HG03442 (cell line): Measurements from ENCODE around the gene CFAP299.
"Not testable (repeated sequence)": the region's sequence is repeated elsewhere in the genome, so short reads cannot be mapped to it uniquely, and the experiment has no call there.

ENCODE experiments used
- ATAC-seq: cut with Tn5 transposase; IDR thresholded peaks from one replicate; pipeline ENCODE4 v1.9.1; 2021; ENCODE audit warnings: mild to moderate bottlenecking, moderate library complexity; ENCODE audit not compliant: unreplicated experiment

The CFAP299 gene

DNA sequence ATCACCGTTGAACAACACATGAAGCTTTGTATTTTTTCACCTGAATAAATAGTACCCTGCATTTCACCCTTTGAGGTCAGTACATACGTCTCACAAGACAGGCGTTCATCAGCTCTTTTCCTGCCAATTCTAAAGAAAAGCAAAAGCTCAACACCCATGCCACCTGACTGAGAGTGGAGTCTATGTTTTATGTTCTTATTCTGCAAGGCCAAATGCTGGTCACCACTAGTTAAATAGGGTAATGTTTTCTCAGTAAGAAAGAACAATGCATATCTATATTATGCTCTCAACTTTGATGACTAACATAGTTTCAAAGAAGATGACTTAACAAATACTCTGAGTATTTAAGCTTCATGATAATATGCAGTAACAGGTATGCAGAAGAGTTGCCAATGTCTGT lies 358.6 kb downstream of the CFAP299 start:
- ATAC-seq, result no peak

DNA sequence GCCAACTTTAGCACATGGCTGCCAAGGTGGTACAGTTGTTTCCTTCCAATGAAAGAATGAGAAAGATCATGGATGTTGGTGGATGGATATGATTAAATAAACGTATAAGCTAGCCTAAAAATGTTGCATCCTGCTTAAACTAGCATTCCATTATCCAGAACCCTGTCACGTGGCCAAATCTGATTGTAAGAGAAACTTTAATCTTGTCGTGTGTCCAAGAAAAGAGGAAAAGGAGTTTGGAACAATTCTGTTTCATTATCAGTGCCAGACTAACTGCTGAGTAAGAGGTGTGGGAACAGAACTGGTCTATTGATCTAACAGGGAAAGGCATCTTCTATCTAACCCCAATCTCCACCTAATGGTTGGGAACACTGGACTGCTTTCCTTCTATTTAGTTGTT lies 369.8 kb downstream of the CFAP299 start:
- ATAC-seq, result no peak

GRCh38 chr4:80709082-80709869 lies 373.7 kb downstream of the CFAP299 start:
- no peak for ATAC-seq

DNA sequence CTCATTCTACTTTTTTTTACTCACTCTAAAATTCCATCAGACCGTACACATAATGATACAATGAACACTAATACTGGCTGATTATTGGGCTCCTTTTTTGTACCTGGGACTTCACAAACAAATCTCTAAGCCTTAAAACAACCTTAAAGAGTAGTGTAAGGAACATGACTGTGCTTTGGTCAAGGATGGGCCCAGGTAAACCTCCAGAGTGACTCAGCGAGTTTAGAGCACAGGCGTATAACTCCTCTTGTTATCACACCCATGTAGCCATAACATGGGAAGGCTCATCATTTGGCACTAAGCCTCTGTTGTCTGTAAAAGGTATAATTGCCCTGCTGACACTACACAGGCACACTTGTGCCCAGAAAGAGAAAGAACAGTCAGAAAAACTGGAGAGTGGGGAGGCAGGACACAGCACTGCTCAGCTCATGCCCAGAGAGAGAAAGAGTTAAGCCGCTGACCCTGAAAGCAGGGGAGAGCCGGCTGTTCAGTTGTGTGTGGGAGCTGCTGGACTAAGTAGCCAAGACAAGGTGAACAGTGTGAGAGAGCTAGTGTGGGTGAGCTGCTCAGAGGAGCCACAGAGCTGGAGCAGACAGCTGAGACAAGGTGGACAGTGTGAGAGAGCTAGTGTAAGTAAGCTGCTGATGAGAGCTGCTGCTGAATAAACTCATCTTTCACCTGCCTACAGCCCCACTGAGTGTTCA lies 375.4 kb downstream of the CFAP299 start:
- no peak for ATAC-seq

- ATAC-seq, result no peak
Measured at GRCh38 chr4:80711956-80712355, 376.4 kb downstream of the CFAP299 start.

DNA sequence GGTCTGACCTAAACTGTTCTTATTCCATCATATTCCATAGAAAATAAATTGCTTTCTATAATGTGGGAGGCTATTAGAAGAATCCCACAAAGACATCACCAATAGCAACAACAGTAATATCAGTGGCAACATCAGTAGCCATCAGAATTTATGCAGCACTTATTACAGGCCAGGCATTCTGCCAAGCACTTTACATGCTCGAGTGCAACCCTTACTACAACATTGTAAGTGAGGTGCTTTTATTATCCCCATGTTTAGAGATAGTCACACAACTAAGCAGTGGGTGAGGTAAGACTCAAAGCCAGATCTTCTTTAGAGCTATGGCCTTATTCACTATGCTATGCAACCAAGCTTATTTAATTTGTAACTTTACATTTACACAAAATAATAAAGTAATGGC lies 377.9 kb downstream of the CFAP299 start:
- ATAC-seq, result no peak

DNA sequence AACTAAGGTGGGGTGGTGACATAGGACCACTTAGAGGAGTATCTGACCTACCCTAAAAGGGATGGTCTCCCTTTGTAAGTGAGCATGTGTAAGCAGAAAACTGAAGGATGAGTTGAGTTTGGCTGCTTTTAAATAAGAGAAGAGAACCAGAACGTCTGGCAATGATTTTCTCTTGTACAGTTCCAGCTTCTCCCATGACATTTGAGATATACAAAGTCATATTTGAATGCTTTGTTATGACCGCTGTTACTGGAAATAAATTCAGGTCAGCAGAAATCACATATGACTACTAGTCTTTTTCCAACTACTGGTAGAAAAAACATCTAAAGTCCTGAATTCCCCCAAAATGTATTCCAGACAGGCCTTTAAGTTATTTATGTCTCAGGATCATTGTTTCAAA lies 381.7 kb downstream of the CFAP299 start:
- ATAC-seq, result no peak

DNA sequence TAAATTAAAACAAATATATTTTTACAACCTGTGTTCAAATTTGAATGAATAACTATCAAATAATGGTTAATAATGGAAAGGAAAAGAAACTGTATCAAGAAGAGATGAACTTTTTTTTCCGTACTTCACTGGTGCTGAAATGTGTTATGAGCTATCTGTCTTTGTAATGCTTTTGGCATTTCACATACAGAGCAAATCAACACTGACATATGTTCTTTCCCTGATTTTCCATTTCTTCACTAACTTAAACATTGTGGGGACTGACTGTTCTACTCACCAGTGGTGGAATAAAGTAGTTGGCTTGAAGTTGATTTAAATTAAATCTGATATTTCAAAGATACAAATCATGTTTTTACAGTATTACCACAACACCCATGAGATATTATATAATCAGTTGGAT lies 390.9 kb downstream of the CFAP299 start:
- ATAC-seq, result no peak

GRCh38 chr4:80730158-80730557 lies 394.6 kb downstream of the CFAP299 start:
- no peak for ATAC-seq

- ATAC-seq, result no peak
Measured at GRCh38 chr4:80731436-80731835, 395.9 kb downstream of the CFAP299 start.

- no peak for ATAC-seq
Measured at GRCh38 chr4:80732010-80732409, 396.5 kb downstream of the CFAP299 start.

DNA sequence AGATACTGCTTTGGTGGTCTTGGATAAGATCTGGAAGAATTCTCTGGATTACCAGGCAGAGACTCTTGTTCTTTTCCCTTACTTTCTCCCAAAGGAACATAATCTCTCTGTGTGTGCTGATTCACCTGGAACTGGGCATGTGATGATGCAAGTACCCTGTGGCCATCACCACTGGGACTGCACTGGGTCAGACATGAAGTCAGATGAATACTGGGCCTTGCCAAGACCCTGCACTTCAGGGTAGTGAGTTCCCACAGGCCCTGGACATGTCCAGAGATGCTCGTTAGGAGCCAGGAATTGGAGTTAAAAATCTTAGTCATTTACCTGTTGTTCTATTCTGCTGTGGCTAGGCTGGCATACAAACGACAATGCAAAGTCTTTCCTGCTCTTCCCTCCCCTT lies 404.8 kb downstream of the CFAP299 start:
- no peak for ATAC-seq

DNA sequence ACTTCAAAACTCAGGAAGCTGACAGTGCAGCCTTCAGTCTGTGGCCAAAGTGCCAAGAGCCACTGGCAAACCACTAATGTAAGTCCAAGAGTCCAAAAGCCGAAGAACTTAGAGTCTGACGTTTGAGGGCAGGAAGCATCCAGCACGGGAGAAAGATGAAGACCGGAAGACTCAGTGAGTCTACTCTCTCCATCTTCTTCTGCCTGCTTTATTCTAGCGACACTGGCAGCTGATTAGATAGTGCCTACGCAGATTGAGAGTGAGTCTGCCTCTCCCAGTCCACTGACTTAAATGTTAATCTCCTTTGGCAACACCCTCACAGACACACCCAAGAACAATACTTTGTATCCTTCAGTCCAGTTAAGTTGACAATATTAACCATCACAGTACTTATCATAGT lies 414.0 kb downstream of the CFAP299 start:
- not testable (repeated sequence) for ATAC-seq

GRCh38 chr4:80751200-80751599 lies 415.7 kb downstream of the CFAP299 start:
- no peak for ATAC-seq

- ATAC-seq, result no peak
Measured at GRCh38 chr4:80767944-80768343, 432.4 kb downstream of the CFAP299 start.

DNA sequence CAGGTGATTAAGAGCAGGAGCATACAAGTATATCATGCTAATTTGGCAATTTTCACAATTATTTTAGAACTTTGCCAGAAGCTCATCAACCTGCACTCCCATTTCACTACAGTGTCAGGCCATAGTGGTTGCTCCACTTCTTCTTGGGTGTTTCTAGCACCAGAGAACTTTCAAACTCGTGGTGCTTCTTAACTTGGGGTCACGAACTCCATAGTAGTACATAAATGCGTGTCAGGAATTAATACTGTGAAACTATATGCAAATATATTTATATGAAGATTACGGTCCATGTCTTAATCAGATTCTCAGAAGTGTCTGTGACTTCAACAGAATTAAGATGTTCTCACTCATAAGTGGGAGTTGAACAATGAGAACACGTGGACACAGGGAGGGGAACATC lies 440.6 kb downstream of the CFAP299 start:
- ATAC-seq, result no peak

GRCh38 chr4:80781431-80781830 lies 445.9 kb downstream of the CFAP299 start:
- ATAC-seq, result no peak

DNA sequence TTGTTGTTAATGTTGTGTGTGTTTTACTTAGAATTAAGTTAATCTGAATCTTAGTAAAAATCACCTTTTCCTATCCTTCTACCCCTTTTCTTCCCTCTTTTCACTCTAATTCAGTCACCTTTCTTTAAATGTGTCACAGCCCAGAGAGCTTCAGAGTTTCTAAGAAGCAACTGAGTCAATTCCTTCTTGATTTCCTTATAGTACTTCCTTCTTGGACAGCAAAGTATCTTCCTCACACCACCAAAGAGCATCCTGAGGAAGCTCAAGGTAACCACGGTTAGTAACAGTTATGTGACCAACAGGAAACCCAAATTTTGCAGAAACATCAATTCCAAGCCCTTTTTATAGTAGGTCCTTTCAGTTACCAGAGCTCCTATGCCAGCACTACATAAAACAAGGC lies 451.8 kb downstream of the CFAP299 start:
- no peak for ATAC-seq

GRCh38 chr4:80788798-80789197 lies 453.3 kb downstream of the CFAP299 start:
- ATAC-seq, result no peak

GRCh38 chr4:80790152-80790551 lies 454.6 kb downstream of the CFAP299 start:
- ATAC-seq, result peak; percentile 60

DNA sequence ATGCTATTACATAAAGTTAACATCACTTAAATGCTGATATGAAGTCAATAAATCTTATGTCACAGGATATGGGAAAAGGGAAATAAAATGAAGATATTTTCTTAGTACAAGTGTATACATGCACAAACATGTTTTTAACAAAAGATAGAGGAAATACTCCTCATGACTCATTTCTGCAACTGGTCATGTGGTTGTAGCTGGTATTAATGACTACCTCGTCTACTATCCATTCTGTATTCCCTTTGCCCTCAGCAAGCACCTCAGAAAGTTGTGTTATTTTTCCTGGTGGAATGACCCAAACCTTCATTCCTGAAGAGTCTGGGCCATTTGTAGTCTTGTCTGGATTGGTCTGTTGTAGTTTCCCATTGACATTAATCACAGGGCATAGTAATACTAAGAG lies 458.1 kb downstream of the CFAP299 start:
- ATAC-seq, result not testable (repeated sequence)

DNA sequence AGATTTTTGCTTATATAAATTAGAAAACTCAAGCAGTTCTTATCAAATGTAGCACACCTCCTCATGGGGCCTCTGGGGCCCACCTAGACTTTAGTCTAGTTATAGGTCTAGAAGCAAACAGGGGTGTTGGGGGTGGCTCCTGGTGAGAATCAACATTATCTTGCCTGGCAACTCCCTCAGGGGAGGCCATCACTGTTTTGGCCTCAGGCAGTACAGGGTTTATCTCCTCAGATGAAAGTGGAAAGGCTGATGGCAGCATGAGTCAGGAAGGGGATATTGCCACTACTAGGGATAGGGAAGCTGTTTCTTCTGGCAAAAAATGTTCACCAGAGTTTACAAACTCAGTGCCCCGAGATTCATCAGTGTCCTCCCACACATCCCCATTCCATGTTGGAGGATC lies 462.6 kb downstream of the CFAP299 start:
- ATAC-seq, result no peak
